ENCODE measurements around the gene GBX1.

DNA sequence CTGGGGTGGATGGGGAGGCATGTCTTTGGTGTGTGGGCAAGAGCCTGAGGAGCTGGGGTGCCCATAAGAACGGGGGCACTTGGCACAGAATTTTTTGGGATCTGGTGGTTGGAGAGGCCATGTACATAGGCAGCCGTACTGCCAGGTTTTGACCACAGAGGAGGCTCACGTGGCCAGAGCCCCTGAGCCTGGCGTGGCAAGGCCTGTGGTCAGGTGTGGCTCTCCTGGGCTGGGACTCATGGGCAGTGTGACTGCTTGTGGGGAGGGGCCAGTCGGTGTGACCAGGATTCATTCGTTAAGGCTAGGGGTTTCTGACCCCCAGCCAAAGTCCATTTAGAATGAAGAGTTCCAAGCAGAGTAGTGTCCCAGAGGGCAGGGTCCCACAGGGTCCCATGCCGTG, 43.0 kb downstream of the GBX1 start:
- TF ChIP-seq, protein P1, sequence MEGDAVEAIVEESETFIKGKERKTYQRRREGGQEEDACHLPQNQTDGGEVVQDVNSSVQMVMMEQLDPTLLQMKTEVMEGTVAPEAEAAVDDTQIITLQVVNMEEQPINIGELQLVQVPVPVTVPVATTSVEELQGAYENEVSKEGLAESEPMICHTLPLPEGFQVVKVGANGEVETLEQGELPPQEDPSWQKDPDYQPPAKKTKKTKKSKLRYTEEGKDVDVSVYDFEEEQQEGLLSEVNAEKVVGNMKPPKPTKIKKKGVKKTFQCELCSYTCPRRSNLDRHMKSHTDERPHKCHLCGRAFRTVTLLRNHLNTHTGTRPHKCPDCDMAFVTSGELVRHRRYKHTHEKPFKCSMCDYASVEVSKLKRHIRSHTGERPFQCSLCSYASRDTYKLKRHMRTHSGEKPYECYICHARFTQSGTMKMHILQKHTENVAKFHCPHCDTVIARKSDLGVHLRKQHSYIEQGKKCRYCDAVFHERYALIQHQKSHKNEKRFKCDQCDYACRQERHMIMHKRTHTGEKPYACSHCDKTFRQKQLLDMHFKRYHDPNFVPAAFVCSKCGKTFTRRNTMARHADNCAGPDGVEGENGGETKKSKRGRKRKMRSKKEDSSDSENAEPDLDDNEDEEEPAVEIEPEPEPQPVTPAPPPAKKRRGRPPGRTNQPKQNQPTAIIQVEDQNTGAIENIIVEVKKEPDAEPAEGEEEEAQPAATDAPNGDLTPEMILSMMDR (IDR thresholded peaks at IDR 0.05): no peak
- TF ChIP-seq, protein P2, sequence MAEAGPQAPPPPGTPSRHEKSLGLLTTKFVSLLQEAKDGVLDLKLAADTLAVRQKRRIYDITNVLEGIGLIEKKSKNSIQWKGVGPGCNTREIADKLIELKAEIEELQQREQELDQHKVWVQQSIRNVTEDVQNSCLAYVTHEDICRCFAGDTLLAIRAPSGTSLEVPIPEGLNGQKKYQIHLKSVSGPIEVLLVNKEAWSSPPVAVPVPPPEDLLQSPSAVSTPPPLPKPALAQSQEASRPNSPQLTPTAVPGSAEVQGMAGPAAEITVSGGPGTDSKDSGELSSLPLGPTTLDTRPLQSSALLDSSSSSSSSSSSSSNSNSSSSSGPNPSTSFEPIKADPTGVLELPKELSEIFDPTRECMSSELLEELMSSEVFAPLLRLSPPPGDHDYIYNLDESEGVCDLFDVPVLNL (CRISPR knock-in tag; IDR thresholded peaks at IDR 0.05; ENCODE audit: borderline replicate concordance, low read depth): no peak
- TF ChIP-seq, protein P3, sequence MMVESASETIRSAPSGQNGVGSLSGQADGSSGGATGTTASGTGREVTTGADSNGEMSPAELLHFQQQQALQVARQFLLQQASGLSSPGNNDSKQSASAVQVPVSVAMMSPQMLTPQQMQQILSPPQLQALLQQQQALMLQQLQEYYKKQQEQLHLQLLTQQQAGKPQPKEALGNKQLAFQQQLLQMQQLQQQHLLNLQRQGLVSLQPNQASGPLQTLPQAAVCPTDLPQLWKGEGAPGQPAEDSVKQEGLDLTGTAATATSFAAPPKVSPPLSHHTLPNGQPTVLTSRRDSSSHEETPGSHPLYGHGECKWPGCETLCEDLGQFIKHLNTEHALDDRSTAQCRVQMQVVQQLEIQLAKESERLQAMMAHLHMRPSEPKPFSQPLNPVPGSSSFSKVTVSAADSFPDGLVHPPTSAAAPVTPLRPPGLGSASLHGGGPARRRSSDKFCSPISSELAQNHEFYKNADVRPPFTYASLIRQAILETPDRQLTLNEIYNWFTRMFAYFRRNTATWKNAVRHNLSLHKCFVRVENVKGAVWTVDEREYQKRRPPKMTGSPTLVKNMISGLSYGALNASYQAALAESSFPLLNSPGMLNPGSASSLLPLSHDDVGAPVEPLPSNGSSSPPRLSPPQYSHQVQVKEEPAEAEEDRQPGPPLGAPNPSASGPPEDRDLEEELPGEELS (CRISPR knock-in tag; IDR thresholded peaks at IDR 0.05): no peak
- no peak for TF ChIP-seq CBFB (CRISPR knock-in tag; IDR thresholded peaks at IDR 0.05; ENCODE audit: low read depth)
- TF ChIP-seq KAT7 (CRISPR knock-in tag; IDR thresholded peaks at IDR 0.05; ENCODE audit: borderline replicate concordance): no peak
- TF ChIP-seq, protein P4, sequence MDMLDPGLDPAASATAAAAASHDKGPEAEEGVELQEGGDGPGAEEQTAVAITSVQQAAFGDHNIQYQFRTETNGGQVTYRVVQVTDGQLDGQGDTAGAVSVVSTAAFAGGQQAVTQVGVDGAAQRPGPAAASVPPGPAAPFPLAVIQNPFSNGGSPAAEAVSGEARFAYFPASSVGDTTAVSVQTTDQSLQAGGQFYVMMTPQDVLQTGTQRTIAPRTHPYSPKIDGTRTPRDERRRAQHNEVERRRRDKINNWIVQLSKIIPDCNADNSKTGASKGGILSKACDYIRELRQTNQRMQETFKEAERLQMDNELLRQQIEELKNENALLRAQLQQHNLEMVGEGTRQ (CRISPR knock-in tag; IDR thresholded peaks at IDR 0.05): no peak
- no peak for TF ChIP-seq SMAD4 (CRISPR knock-in tag; IDR thresholded peaks at IDR 0.05)
- TF ChIP-seq, protein P5, sequence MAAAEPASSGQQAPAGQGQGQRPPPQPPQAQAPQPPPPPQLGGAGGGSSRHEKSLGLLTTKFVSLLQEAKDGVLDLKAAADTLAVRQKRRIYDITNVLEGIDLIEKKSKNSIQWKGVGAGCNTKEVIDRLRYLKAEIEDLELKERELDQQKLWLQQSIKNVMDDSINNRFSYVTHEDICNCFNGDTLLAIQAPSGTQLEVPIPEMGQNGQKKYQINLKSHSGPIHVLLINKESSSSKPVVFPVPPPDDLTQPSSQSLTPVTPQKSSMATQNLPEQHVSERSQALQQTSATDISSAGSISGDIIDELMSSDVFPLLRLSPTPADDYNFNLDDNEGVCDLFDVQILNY (CRISPR knock-in tag; IDR thresholded peaks at IDR 0.05): no peak
- TF ChIP-seq FOXK1 (CRISPR knock-in tag; IDR thresholded peaks at IDR 0.05): no peak
- TF ChIP-seq ELF4 (CRISPR knock-in tag; IDR thresholded peaks at IDR 0.05; ENCODE audit: low read depth): no peak
- TF ChIP-seq, protein P6, sequence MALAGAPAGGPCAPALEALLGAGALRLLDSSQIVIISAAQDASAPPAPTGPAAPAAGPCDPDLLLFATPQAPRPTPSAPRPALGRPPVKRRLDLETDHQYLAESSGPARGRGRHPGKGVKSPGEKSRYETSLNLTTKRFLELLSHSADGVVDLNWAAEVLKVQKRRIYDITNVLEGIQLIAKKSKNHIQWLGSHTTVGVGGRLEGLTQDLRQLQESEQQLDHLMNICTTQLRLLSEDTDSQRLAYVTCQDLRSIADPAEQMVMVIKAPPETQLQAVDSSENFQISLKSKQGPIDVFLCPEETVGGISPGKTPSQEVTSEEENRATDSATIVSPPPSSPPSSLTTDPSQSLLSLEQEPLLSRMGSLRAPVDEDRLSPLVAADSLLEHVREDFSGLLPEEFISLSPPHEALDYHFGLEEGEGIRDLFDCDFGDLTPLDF (CRISPR knock-in tag; IDR thresholded peaks at IDR 0.05): no peak
- TF ChIP-seq, protein P7, sequence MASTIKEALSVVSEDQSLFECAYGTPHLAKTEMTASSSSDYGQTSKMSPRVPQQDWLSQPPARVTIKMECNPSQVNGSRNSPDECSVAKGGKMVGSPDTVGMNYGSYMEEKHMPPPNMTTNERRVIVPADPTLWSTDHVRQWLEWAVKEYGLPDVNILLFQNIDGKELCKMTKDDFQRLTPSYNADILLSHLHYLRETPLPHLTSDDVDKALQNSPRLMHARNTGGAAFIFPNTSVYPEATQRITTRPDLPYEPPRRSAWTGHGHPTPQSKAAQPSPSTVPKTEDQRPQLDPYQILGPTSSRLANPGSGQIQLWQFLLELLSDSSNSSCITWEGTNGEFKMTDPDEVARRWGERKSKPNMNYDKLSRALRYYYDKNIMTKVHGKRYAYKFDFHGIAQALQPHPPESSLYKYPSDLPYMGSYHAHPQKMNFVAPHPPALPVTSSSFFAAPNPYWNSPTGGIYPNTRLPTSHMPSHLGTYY (CRISPR knock-in tag; IDR thresholded peaks at IDR 0.05): no peak
- no peak for TF ChIP-seq FOXP1 (CRISPR knock-in tag; IDR thresholded peaks at IDR 0.05; ENCODE audit: borderline replicate concordance)
